COR-L47 (cell line): ENCODE data around the gene KIAA1549.

Source experiments
- DNase-seq: peaks from one replicate; lab custom pipeline; 2025; lab: John Stamatoyannopoulos, UW

KIAA1549 gene

GRCh38 chr7:138852469-138852868, 128.7 kb downstream of the KIAA1549 start:
- DNase-seq, result no peak

GRCh38 chr7:138849701-138850100, 131.5 kb downstream of the KIAA1549 start:
- DNase-seq, result no peak

- DNase-seq, result no peak
These were observed 132.9 kb downstream of the KIAA1549 start for GRCh38 chr7:138848056-138848980.

GRCh38 chr7:138845711-138846110, 135.5 kb downstream of the KIAA1549 start:
- no peak for DNase-seq

GRCh38 chr7:138843632-138844580, 137.3 kb downstream of the KIAA1549 start:
- no peak for DNase-seq

GRCh38 chr7:138842111-138842510, 139.1 kb downstream of the KIAA1549 start:
- no peak for DNase-seq

- DNase-seq, result no peak
These were observed 143.0 kb downstream of the KIAA1549 start for GRCh38 chr7:138838166-138838565.

- peak; percentile 87 for DNase-seq
These were observed 143.6 kb downstream of the KIAA1549 start for GRCh38 chr7:138837627-138838026.

- no peak for DNase-seq
These were observed 146.1 kb downstream of the KIAA1549 start for GRCh38 chr7:138835087-138835486.

- DNase-seq, result no peak
These were observed 146.6 kb downstream of the KIAA1549 start for GRCh38 chr7:138834583-138834982.

- DNase-seq, result no peak
These were observed 147.6 kb downstream of the KIAA1549 start for GRCh38 chr7:138833596-138833995.

- no peak for DNase-seq
These were observed 148.2 kb downstream of the KIAA1549 start for GRCh38 chr7:138832966-138833365.

- DNase-seq, result no peak
These were observed 151.9 kb downstream of the KIAA1549 start for GRCh38 chr7:138829335-138829734.

GRCh38 chr7:138828302-138828701, 152.9 kb downstream of the KIAA1549 start:
- DNase-seq, result no peak

GRCh38 chr7:138825049-138825721, 156.0 kb downstream of the KIAA1549 start:
- DNase-seq, result no peak

- DNase-seq, result no peak
These were observed 158.2 kb downstream of the KIAA1549 start for GRCh38 chr7:138822867-138823535.

GRCh38 chr7:138821912-138822311, 159.3 kb downstream of the KIAA1549 start:
- DNase-seq, result no peak

- DNase-seq, result no peak
These were observed 161.6 kb downstream of the KIAA1549 start for GRCh38 chr7:138819625-138820024.

GRCh38 chr7:138816650-138817049, 164.5 kb downstream of the KIAA1549 start:
- no peak for DNase-seq

- DNase-seq, result no peak
These were observed 166.3 kb downstream of the KIAA1549 start for GRCh38 chr7:138814816-138815332.

GRCh38 chr7:138813945-138814344, 167.2 kb downstream of the KIAA1549 start:
- no peak for DNase-seq
